GM06990 (cell line): Measurements from ENCODE around the gene ADAMTS2.

ENCODE experiments used
- DNase-seq: peaks from one replicate; pipeline ENCODE4 v3.0.0-alpha.2; 2011; ENCODE audit not compliant: insufficient read length; ENCODE audit errors: extremely low read depth
- H3K27me3 ChIP-seq: replicated peaks from 2 replicates; pipeline ENCODE4 v1.6.0; 2011; ENCODE audit warnings: low read length; ENCODE audit not compliant: control insufficient read depth, insufficient read depth
- H3K36me3 ChIP-seq: 2 replicates; pipeline ENCODE4 v1.5.1; 2011; ENCODE audit warnings: low read length; ENCODE audit not compliant: control insufficient read depth, insufficient read depth
- H3K4me3 ChIP-seq: replicated peaks from 2 replicates; pipeline ENCODE4 v1.5.1; 2011; ENCODE audit warnings: low read depth, mild to moderate bottlenecking, control low read depth, low read length
- CTCF ChIP-seq: IDR thresholded peaks from 2 replicates; pipeline ENCODE4 v1.5.1; 2011; ENCODE audit warnings: low read length, control low read depth, mild to moderate bottlenecking, inconsistent platforms; ENCODE audit not compliant: insufficient read depth, poor library complexity, severe bottlenecking

ADAMTS2 gene

GRCh38 chr5:179258001-179258921 lies 87.0 kb downstream of the ADAMTS2 start:
- H3K4me3 ChIP-seq: no peak overlapping the region
- no peaks in the 10 kb centered on the region for H3K36me3 ChIP-seq
- no peak for TF ChIP-seq CTCF
- no peak for DNase-seq
- no peaks in the 10 kb centered on the region for H3K27me3 ChIP-seq

- no peak for DNase-seq
- H3K36me3 ChIP-seq: no peaks in the 10 kb centered on the region
- H3K4me3 ChIP-seq: no peak overlapping the region
- no peak for TF ChIP-seq CTCF
- H3K27me3 ChIP-seq: no peaks in the 10 kb centered on the region
Measured at GRCh38 chr5:179257176-179257682, 88.0 kb downstream of the ADAMTS2 start.

GRCh38 chr5:179256328-179257175 lies 88.7 kb downstream of the ADAMTS2 start:
- Histone ChIP-seq H3K36me3 (no peaks in the 10 kb centered on the region), H3K4me3 (no peak overlapping the region), H3K27me3 (no peaks in the 10 kb centered on the region)
- DNase-seq: no peak
- no peak for TF ChIP-seq CTCF

GRCh38 chr5:179255527-179256327 lies 89.5 kb downstream of the ADAMTS2 start:
- Histone ChIP-seq H3K27me3 (no peaks in the 10 kb centered on the region), H3K36me3 (no peaks in the 10 kb centered on the region), H3K4me3 (no peak overlapping the region)
- TF ChIP-seq CTCF: no peak
- DNase-seq: no peak

- Histone ChIP-seq H3K27me3 (no peaks in the 10 kb centered on the region), H3K36me3 (no peaks in the 10 kb centered on the region), H3K4me3 (no peak overlapping the region)
- DNase-seq: no peak
- no peak for TF ChIP-seq CTCF
Measured at GRCh38 chr5:179254638-179255271, 90.5 kb downstream of the ADAMTS2 start.
